ENCODE measurements around the gene VCPKMT. TPM values are rescaled to one million over a fixed set of nuclear protein-coding genes. Genes with fewer than 3 reads are reported as not detected.
A peak's percentile ranks its signal among the peaks of the same experiment; 100 is the strongest.

The VCPKMT gene
- total RNA-seq, 3 donors from 2014 or later (not counting 1 experiment from before 2014, with no cell fraction given), result 19.4 to 23.9 (median 21.8) TPM

DNA sequence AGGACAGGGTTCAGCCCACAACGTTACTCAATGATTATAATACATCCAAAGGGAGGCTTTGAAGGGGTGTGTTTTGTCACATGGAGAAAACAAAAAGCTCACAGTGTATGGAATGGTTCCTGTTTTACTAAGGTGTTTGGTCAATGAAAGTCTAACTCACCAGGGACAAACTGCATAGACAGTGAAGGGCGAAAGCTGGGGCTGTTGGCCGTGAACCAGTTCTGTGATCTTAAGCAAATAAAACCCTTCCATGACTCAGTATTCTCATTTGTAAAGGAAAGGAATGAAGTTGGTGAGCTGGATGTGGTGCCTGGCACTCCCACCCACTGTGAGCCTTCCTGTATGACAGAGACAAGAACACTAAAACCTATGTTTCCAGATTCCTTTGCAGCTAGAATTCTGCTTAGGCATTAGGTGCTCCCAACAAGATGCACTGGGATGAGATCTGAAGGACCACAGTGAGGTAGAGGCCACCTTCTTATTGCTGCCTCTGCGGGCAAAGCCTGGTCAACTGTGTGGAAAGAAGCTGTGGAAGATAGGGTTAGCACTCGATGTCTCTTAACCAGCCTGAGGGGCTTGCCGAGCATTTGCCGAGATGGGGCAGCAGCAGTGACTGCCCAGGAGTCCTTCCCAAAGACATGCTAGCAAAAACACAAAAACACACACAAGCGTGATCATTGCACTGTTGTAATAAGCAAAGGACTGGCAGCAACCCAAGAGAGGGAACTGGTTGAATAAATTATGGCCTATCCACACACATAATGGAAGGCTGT, 48.5 kb downstream of the VCPKMT start:
- DNase-seq (no peak), ATAC-seq (no peak)
- TF ChIP-seq, protein P1, sequence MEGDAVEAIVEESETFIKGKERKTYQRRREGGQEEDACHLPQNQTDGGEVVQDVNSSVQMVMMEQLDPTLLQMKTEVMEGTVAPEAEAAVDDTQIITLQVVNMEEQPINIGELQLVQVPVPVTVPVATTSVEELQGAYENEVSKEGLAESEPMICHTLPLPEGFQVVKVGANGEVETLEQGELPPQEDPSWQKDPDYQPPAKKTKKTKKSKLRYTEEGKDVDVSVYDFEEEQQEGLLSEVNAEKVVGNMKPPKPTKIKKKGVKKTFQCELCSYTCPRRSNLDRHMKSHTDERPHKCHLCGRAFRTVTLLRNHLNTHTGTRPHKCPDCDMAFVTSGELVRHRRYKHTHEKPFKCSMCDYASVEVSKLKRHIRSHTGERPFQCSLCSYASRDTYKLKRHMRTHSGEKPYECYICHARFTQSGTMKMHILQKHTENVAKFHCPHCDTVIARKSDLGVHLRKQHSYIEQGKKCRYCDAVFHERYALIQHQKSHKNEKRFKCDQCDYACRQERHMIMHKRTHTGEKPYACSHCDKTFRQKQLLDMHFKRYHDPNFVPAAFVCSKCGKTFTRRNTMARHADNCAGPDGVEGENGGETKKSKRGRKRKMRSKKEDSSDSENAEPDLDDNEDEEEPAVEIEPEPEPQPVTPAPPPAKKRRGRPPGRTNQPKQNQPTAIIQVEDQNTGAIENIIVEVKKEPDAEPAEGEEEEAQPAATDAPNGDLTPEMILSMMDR (IDR thresholded peaks at IDR 0.05), result no peak
- no peak overlapping the region for H3K4me3 ChIP-seq (ENCODE audit: low read length)
- WGBS (ENCODE audit: insufficient coverage), result 94% methylated on average over 4 of the region's 8 CpGs
- H3K27ac ChIP-seq (ENCODE audit: low read length), result no peak overlapping the region
- H3K4me1 ChIP-seq (ENCODE audit: control insufficient read depth, insufficient read depth, low read length), result peaks cover 34% of the 10 kb centered on the region
- Mint-ChIP-seq H3K27ac (peak overlapping the region in 1 of 2 donors; percentile 54), H3K4me3 (no peak overlapping the region), H3K36me3 (no peaks in the 10 kb centered on the region), H3K9me3 (peaks cover 0 to 2% of the 10 kb centered on the region in 2 donors), H3K27me3 (ENCODE audit: low read depth in 2 of 2) (no peaks in the 10 kb centered on the region), H3K4me1 (peaks cover 43 to 56% of the 10 kb centered on the region in 2 donors)
- no peaks in the 10 kb centered on the region for H3K36me3 ChIP-seq (ENCODE audit: control insufficient read depth, insufficient read depth, low read length)
- H3K9me3 ChIP-seq (ENCODE audit: control insufficient read depth, insufficient read depth, low read length), result no peaks in the 10 kb centered on the region
- intact Hi-C loops (cut with micrococcal nuclease), result no loop called here
- no peaks in the 10 kb centered on the region for H3K27me3 ChIP-seq (ENCODE audit: control insufficient read depth, insufficient read depth, low read length)

DNA sequence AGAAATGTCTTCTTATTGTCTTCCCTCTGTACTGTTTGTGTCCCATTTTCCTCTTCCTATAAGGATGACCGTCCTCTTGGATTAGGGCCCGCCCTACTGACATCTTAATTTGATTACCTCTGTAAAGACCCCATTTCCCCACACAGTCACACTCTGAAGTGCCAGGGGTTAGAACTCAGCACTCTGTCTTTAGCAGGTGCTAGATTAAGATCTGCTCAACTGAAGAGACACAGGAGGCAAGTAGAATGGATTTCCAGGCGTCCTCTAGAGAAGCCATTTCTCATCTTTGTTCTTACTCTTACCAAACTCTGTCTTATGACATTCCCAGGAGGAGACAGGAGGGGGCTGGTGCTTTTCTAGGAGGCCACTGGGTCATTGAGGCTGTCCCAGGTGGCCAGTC, 50.8 kb downstream of the VCPKMT start:
- Histone ChIP-seq H3K9me3 (ENCODE audit: control insufficient read depth, insufficient read depth, low read length) (no peaks in the 10 kb centered on the region), H3K27ac (ENCODE audit: low read length) (peak overlapping the region; percentile 92), H3K4me3 (ENCODE audit: low read length) (no peak overlapping the region), H3K36me3 (ENCODE audit: control insufficient read depth, insufficient read depth, low read length) (no peaks in the 10 kb centered on the region), H3K4me1 (ENCODE audit: control insufficient read depth, insufficient read depth, low read length) (peaks cover 50% of the 10 kb centered on the region), H3K27me3 (ENCODE audit: control insufficient read depth, insufficient read depth, low read length) (no peaks in the 10 kb centered on the region)
- TF ChIP-seq, protein P1 (IDR thresholded peaks at IDR 0.05), result no peak
- Mint-ChIP-seq H3K9me3 (peaks cover 0 to 2% of the 10 kb centered on the region in 2 donors), H3K36me3 (no peaks in the 10 kb centered on the region), H3K27me3 (ENCODE audit: low read depth in 2 of 2) (no peaks in the 10 kb centered on the region), H3K4me1 (peaks cover 52 to 66% of the 10 kb centered on the region in 2 donors), H3K4me3 (peak overlapping the region; percentile 43), H3K27ac (peak overlapping the region; percentile 93 to 95)
- 97% methylated on average over 2 of the region's 3 CpGs for WGBS (ENCODE audit: insufficient coverage)
- no peak for ATAC-seq
- intact Hi-C loops (cut with micrococcal nuclease), result loop anchor here (1.0 kb wide), 1 partner anchor 17 kb away; no protein-coding TSS in a partner anchor
- DNase-seq, result no peak

DNA sequence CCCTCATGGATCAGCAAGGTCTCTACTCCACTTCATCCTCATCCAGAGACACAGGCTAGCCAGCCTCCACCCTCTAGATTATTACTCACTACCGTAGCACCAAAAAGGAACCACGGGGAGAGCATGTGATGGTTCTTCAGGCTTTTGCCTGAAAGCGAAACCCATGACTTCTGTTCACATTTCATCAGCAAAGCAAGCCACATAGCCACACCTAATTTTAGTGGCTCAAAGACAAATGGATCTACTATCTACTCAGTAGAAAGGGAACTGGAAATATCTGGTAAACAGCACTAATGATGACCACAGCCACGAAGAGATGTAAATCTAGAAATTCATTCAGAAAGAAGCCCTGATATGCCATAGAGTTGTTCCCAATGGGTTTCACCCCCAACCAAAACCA, 51.4 kb downstream of the VCPKMT start:
- no peaks in the 10 kb centered on the region for H3K36me3 ChIP-seq (ENCODE audit: control insufficient read depth, insufficient read depth, low read length)
- H3K4me3 ChIP-seq (ENCODE audit: low read length), result no peak overlapping the region
- Mint-ChIP-seq H3K36me3 (no peaks in the 10 kb centered on the region), H3K27me3 (ENCODE audit: low read depth in 2 of 2) (no peaks in the 10 kb centered on the region), H3K4me3 (peak overlapping the region; percentile 87), H3K27ac (peak overlapping the region; percentile 93 to 95), H3K9me3 (peaks cover 0 to 2% of the 10 kb centered on the region in 2 donors), H3K4me1 (peaks cover 56 to 68% of the 10 kb centered on the region in 2 donors)
- H3K9me3 ChIP-seq (ENCODE audit: control insufficient read depth, insufficient read depth, low read length), result no peaks in the 10 kb centered on the region
- peak overlapping the region; percentile 92 for H3K27ac ChIP-seq (ENCODE audit: low read length)
- WGBS (ENCODE audit: insufficient coverage), result 0% methylated on average over 4 of the region's 4 CpGs
- H3K4me1 ChIP-seq (ENCODE audit: control insufficient read depth, insufficient read depth, low read length), result peaks cover 56% of the 10 kb centered on the region
- H3K27me3 ChIP-seq (ENCODE audit: control insufficient read depth, insufficient read depth, low read length), result no peaks in the 10 kb centered on the region
- TF ChIP-seq, protein P1 (IDR thresholded peaks at IDR 0.05), result no peak
- intact Hi-C loops (cut with micrococcal nuclease), result loop anchor here (1.0 kb wide), 1 partner anchor 17 kb away; no protein-coding TSS in a partner anchor
- peak; percentile 50 to 77 (median 59) for ATAC-seq
- peak; percentile 52 to 86 for DNase-seq
